Suprapubic skin (tissue), 4 donors: ENCODE data around the gene CAT. TPM values are rescaled to one million over a fixed set of nuclear protein-coding genes. Genes with fewer than 3 reads are reported as not detected.

Experiments used
- DNase-seq, 2 donors: peaks; one replicate each; pipeline ENCODE4 v3.0.0-alpha.2; 2019; ENCODE audit warnings: low spot score in 2 of 2
- H3K27ac ChIP-seq: fragments of 200-600 bp; sonication (generic); one replicate; pipeline ENCODE4 v1.5.1; 2019
- H3K27me3 ChIP-seq: fragments of 200-600 bp; sonication (generic); one replicate; pipeline ENCODE4 v1.5.1; 2019
- H3K36me3 ChIP-seq: fragments of 200-600 bp; sonication (generic); one replicate; pipeline ENCODE4 v1.5.1; 2019
- H3K4me1 ChIP-seq: fragments of 200-600 bp; sonication (generic); one replicate; pipeline ENCODE4 v1.5.1; 2019
- H3K4me3 ChIP-seq: fragments of 200-600 bp; sonication (generic); one replicate; pipeline ENCODE4 v1.5.1; 2019; ENCODE audit warnings: mild to moderate bottlenecking
- H3K9me3 ChIP-seq: fragments of 200-600 bp; sonication (generic); one replicate; pipeline ENCODE4 v1.5.1; 2019
- EP300 ChIP-seq: sonication (generic); formaldehyde crosslinking; IDR thresholded peaks from one replicate; pipeline ENCODE4 v1.6.1; 2017; ENCODE audit warnings: antibody characterized with exemption
- POLR2A ChIP-seq, 2 donors: fragments of 450-650 bp; IDR thresholded peaks; one replicate each; pipeline ENCODE4 v1.6.1; 2017; ENCODE audit warnings: antibody characterized with exemption in 2 of 2, mild to moderate bottlenecking in 2 of 2, moderate library complexity in 2 of 2
- POLR2AphosphoS5 ChIP-seq, 3 donors: sonication (generic); formaldehyde crosslinking; IDR thresholded peaks; one replicate each; pipeline ENCODE4 v1.6.1; 2017; ENCODE audit warnings: antibody characterized with exemption in 3 of 3
- WGBS: methylation state at CpG from one replicate; pipeline ENCODE4 v1.1.5; 2018; 5-methylcytosine and 5-hydroxymethylcytosine counted together
- total RNA-seq, 4 donors: library from RNA; depleted of rRNA; stranded (reverse); fragments of >200 nt; gene quantifications; one replicate each; pipeline ENCODE4 v1.1.0, GENCODE V29; 2016
- TF ChIP-seq, protein P1 (sequence below), 2 donors: fragments of 200-600 bp in 1 of 2; fragments of 450-650 bp in 1 of 2; sonication (generic) in 1 of 2; IDR thresholded peaks; one replicate each; pipeline ENCODE4 v1.5.1; 2016 to 2019; ENCODE audit warnings: antibody characterized with exemption in 2 of 2, mild to moderate bottlenecking in 1 of 2, moderate library complexity in 1 of 2

The CAT gene
- total RNA-seq, 4 donors from 2014 or later: 122 to 193 (median 133) TPM

DNA sequence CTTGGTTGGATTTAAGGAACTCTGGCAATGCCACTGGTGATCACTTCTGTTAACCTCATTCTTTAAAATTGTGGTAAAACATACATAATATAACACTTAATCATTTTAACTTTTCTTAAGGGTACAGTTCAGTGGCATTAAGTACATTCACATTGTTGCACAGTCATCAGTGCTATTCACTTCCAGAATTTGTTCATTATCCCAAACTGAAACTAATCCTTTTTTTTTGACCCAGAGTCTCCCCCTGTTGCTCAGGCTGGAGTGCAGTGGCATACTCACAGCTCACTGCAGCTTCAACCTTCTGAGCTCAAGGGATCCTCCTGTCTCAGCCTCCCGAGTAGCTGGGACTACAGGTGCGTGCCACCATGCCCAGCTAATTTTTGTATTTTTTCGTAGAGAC is 64.2 kb downstream of the CAT start:
- 96% methylated on average over 3 of the region's 3 CpGs for WGBS
- H3K27me3 ChIP-seq: no peaks in the 10 kb centered on the region
- H3K36me3 ChIP-seq: no peaks in the 10 kb centered on the region
- no peaks in the 10 kb centered on the region for H3K9me3 ChIP-seq
- no peak for DNase-seq
- no peak overlapping the region for H3K4me3 ChIP-seq
- peaks cover 14% of the 10 kb centered on the region for H3K4me1 ChIP-seq
- no peak for TF ChIP-seq POLR2AphosphoS5 (IDR thresholded peaks at IDR 0.05)
- no peak for TF ChIP-seq EP300
- TF ChIP-seq POLR2A (IDR thresholded peaks at IDR 0.05): no peak
- TF ChIP-seq, protein P1, sequence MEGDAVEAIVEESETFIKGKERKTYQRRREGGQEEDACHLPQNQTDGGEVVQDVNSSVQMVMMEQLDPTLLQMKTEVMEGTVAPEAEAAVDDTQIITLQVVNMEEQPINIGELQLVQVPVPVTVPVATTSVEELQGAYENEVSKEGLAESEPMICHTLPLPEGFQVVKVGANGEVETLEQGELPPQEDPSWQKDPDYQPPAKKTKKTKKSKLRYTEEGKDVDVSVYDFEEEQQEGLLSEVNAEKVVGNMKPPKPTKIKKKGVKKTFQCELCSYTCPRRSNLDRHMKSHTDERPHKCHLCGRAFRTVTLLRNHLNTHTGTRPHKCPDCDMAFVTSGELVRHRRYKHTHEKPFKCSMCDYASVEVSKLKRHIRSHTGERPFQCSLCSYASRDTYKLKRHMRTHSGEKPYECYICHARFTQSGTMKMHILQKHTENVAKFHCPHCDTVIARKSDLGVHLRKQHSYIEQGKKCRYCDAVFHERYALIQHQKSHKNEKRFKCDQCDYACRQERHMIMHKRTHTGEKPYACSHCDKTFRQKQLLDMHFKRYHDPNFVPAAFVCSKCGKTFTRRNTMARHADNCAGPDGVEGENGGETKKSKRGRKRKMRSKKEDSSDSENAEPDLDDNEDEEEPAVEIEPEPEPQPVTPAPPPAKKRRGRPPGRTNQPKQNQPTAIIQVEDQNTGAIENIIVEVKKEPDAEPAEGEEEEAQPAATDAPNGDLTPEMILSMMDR (IDR thresholded peaks at IDR 0.05): no peak
- H3K27ac ChIP-seq: no peak overlapping the region

DNA sequence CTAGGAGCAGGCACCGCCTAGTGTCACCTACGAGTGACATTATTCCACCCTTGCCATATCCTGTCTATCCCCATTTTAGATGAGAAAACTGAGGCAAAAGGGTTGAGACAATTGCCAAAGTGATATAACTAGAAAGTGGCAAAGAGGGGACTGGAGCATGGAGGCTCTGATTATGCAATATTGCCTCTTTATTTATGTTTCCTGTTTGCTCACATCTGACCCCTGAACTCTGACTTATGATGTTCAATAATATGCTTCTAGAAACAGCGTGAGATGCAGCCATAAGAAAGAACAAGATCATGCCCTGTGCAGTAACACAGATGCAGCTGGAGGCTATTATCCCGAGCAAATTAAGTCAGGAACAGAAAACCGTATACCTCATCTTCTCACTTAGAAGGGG is 67.1 kb downstream of the CAT start:
- no peaks in the 10 kb centered on the region for H3K27me3 ChIP-seq
- no peak for DNase-seq
- H3K4me3 ChIP-seq: no peak overlapping the region
- 74% methylated on average over 5 of the region's 5 CpGs for WGBS
- TF ChIP-seq POLR2A (IDR thresholded peaks at IDR 0.05): no peak
- no peak for TF ChIP-seq POLR2AphosphoS5 (IDR thresholded peaks at IDR 0.05)
- TF ChIP-seq EP300: no peak
- TF ChIP-seq, protein P1 (IDR thresholded peaks at IDR 0.05): no peak
- no peaks in the 10 kb centered on the region for H3K9me3 ChIP-seq
- no peak overlapping the region for H3K27ac ChIP-seq
- no peaks in the 10 kb centered on the region for H3K36me3 ChIP-seq
- H3K4me1 ChIP-seq: peaks cover 14% of the 10 kb centered on the region

DNA sequence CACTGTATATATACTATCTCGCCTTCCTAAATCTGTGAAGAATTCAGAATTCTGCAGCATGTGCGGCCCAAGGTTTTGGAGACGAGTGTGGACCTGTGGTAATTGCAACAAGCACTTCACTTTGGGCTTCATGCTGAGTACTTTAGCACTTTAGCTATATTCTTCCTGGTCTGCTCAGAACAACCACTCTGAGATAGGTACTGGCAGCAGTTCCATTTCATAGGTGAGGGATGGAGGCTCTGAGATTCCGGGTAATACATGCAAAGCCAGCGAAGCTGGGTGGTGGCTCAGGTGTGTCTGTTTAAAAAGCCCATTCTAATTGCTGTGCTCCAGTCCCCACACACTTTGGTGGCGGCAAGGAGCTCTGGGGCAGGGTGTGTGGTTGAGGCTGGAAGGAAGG is 68.4 kb downstream of the CAT start:
- Histone ChIP-seq H3K27ac (no peak overlapping the region), H3K9me3 (no peaks in the 10 kb centered on the region), H3K36me3 (no peaks in the 10 kb centered on the region), H3K4me1 (peaks cover 4% of the 10 kb centered on the region), H3K27me3 (no peaks in the 10 kb centered on the region), H3K4me3 (no peak overlapping the region)
- no peak for TF ChIP-seq POLR2A (IDR thresholded peaks at IDR 0.05)
- DNase-seq: no peak
- 74% methylated on average over 5 of the region's 6 CpGs for WGBS

DNA sequence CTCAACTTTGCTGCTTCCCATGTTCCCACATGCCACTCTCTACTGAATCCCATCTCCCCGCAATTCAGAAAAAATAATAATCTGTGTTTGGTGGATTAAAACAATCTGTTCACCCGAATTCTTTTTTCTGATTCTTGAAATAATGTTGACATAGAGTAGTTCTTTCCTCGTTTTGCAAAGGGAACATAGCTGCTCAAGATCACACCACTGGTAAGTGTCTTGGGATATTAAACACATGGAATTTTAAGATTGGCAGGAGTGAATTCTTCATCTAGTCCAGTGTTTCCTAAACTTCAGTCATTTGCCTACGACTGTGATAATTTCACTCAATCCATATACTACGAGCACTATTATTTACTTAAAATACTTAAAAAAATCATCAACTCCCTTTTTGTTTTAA is 68.9 kb downstream of the CAT start:
- Histone ChIP-seq H3K4me3 (no peak overlapping the region), H3K9me3 (no peaks in the 10 kb centered on the region), H3K4me1 (no peaks in the 10 kb centered on the region), H3K27ac (no peak overlapping the region), H3K36me3 (no peaks in the 10 kb centered on the region), H3K27me3 (no peaks in the 10 kb centered on the region)
- 64% methylated on average over 5 of the region's 5 CpGs for WGBS
- no peak for TF ChIP-seq EP300
- no peak for TF ChIP-seq POLR2AphosphoS5 (IDR thresholded peaks at IDR 0.05)
- TF ChIP-seq, protein P1 (IDR thresholded peaks at IDR 0.05): no peak
- TF ChIP-seq POLR2A (IDR thresholded peaks at IDR 0.05): no peak
- DNase-seq: no peak

DNA sequence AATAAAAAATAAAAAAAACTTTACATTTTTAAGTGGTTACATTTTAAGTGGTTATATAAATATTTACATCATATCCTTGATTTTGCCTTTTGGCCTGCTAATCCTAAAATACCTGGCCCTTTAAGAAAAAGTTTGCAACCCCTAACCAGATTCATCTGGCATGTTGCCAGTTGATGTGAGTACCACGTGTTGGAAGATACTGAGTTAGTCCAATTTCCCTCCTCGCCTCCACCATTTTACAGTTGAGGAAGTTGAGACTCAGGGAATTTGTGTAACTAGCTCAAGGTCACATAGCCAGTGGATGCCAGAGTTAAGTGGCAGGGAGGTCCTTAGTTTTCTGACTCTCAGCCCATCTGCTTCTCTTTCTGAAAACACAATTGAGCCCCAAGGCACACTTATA is 69.8 kb downstream of the CAT start:
- Histone ChIP-seq H3K36me3 (no peaks in the 10 kb centered on the region), H3K4me3 (no peak overlapping the region), H3K27me3 (no peaks in the 10 kb centered on the region), H3K4me1 (peaks cover 4% of the 10 kb centered on the region), H3K9me3 (no peaks in the 10 kb centered on the region), H3K27ac (no peak overlapping the region)
- TF ChIP-seq POLR2AphosphoS5 (IDR thresholded peaks at IDR 0.05) (no peak), EP300 (no peak), POLR2A (IDR thresholded peaks at IDR 0.05) (no peak)
- TF ChIP-seq, protein P1 (IDR thresholded peaks at IDR 0.05): no peak
- WGBS: 42% methylated on average over 2 of the region's 2 CpGs
- no peak for DNase-seq

DNA sequence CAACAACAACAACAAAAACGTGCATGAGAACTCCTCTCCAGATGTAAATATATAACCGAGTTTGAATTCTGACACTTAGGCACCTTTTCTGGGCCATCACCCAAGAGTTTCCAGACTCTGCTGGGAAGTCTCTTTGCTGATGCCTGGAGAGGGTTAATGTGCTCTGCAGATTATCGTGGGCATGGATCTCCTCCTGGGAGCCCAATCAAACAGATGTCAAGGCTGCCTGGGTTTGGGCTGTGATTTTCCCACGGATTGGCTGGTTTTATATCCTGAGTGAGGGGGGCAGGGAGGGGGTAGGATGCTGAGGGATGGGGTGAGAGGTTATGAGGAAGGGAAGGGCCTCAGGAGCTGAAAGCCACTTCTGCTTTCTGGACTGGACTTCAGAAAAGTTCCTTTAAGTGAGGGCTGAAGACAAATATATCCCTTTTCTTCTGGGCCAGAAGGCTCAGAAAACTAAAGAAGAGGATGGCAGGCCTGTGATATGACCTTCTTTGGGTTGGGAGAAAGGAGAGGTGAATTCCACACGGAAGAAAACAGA is 70.7 kb downstream of the CAT start:
- H3K4me1 ChIP-seq: peaks cover 4% of the 10 kb centered on the region
- H3K27ac ChIP-seq: no peak overlapping the region
- WGBS: 34% methylated on average over 5 of the region's 5 CpGs
- H3K4me3 ChIP-seq: no peak overlapping the region
- H3K9me3 ChIP-seq: no peaks in the 10 kb centered on the region
- no peak for DNase-seq
- H3K36me3 ChIP-seq: no peaks in the 10 kb centered on the region
- TF ChIP-seq, protein P1 (IDR thresholded peaks at IDR 0.05): no peak
- TF ChIP-seq EP300 (no peak), POLR2AphosphoS5 (IDR thresholded peaks at IDR 0.05) (no peak), POLR2A (IDR thresholded peaks at IDR 0.05) (no peak)
- no peaks in the 10 kb centered on the region for H3K27me3 ChIP-seq
